HG03354 (cell line): ENCODE measurements around the gene GAS6.

ENCODE experiments used
- ATAC-seq: cut with Tn5 transposase; IDR thresholded peaks from one replicate; pipeline ENCODE4 v1.9.1; 2021; ENCODE audit warnings: mild to moderate bottlenecking; ENCODE audit not compliant: unreplicated experiment, poor library complexity, severe bottlenecking

Gene GAS6

GRCh38 chr13:113783200-113783881, 80.5 kb downstream of the GAS6 start:
- no peak for ATAC-seq

DNA sequence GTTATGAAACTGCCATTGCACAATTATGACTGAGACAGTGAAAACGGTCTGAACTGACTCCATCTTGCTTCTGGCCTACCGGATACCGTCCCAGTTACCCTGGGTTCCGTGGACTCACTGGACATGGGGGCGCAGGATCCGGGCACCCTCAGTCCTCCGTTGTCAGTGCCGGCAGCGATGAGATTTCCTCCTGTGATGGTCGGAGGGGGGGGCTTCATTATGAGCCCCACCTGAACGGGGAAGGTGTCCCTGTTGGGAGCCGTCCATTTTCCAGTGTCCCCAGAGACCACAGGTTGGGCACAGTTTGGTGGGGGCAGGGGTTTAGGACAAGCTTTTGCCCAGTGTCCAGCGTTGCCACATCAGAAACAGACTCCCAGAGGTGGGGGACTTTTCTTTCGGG, 81.4 kb downstream of the GAS6 start:
- ATAC-seq = no peak

- ATAC-seq = no peak
Measured at GRCh38 chr13:113781571-113781970, 82.3 kb downstream of the GAS6 start.

DNA sequence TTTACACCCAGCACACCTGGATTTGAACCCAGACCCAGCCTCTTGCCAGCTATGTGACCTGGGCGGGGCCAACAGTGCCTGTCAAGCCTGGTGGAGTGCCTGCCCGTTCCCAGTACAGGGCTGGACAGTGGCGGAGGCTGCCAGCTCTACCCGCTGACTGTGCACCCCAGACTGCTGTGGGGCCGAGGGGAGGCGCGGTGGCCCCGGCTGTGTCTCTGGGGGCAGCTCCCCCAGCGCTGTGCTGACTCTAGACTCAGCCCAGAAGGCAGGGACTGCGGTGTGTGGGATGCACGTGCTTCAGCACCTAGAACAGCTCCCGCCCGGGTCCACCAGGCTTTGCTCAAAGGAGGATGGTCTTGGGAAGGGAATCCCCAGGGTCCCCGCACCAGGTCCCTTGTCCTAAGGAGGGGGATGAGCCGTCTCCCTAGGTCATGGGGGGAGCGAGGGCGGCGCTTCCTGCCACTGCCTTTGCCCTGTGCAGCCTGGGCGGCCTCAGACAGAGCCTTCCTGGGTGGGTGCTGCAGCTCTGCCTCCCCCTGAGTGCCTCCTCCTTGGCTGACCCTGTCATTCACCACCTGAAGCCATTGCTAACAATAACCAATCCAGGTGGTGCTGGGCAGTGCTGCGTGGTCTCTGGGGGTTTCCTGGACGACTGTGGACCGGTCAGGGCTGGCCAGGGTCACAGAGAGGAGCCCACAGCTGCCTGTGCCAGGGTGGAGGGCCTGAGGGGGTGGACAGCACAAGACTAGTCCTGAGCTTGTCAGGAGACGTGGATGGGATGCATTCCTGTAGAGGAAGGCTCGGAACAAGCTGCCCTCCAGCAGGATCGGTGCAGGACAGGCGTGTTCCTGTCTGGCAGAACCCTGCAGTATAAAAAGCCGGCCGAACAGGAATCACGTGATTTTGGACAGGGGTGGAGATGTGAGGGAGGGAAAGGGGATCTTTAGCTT, 86.3 kb downstream of the GAS6 start:
- ATAC-seq = no peak

- no peak for ATAC-seq
Measured at GRCh38 chr13:113776231-113777125, 87.4 kb downstream of the GAS6 start.

DNA sequence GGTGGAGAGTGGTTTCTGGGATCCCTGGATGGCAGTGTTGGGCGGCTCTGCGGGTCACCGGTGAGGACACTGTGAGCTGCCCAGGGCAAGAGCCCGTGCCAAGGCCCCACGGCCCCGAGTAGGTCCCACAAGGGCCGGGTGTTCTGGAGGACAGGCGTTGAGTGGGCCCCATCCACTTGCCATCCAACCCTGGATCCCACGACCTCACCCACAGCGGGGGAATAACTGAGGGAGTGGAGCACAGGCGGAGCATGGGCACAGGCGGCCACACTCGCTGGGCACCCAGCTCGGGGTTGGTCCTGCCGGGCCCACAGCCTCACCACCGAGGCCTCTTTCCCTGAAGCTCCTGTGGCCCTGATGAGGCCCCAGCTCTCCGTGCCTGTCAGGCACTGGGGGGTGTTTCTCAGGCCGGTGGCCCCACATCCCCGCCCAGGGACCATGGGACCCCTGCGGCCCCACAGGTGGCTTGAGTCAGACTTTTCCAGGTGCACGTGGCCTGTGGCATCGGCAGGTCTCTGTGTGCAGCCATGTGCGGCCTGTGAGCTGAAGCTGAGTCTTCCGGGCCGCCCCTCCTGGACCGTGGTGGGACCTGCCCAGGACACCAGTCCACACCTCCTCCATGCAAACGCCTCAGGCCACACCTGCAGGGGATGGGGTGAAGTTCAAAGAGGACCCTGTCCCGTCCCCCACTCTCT, 88.3 kb downstream of the GAS6 start:
- ATAC-seq = no peak

DNA sequence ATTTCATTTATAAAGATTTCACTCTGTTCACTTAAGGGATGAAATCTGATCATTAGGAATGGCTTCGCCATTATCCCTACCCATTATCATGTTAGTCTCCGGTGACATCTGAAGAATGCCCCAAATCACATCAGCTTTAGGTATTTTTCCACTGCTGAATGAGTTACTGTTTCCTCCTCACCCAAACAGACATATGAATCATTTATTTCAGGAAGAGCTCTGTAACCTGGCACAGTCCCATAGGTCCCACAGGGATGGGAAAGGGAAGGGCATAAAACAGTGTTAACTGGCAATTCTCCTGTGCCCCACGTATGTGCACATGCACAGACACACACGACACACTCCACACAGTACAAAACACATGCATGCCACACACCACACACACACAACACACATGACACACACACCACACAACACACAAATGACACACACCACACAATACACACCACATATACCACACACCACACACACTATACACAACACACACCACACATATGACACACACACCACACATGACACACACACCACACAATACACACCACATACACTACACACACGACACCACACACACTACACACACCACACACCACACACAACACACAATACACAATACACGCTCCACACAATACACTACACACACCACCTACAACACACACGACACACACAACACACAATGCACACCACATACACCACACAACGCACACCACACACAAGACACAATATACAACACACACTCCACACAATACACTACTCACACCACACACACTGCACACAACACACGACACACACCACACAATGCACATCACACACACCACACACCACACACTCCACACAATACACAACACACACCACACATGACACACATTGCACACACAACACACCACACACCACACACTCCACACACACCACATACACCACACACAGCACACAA, 89.4 kb downstream of the GAS6 start:
- no peak for ATAC-seq

DNA sequence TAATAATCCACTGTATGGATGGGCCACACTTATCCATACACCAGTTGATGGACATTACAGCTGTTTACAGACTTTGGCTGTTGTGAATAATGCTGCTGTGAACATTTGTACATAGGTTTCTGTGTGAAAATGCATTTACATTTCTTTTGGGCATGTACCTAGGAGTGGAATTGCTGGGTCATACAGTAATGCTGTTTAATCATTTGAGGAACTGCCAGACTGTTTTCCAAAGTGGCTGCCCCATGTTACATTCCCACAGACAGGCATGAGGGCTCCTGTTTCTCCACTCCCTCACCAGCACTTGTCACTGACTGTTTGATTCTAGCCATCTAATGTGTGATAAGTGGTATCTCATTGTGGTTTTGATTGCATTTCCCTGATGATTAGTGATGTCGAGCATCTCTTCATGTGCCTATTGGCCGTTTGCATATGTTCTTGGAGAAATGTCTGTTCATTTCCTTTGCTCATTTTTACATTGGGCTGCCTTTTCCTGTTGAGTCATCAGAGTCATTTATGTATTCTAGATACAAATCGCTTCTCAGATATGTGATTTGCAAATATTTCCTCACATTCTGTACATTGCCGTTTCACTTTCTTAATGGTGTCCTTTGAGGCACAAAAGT, 92.1 kb downstream of the GAS6 start:
- ATAC-seq = no peak

DNA sequence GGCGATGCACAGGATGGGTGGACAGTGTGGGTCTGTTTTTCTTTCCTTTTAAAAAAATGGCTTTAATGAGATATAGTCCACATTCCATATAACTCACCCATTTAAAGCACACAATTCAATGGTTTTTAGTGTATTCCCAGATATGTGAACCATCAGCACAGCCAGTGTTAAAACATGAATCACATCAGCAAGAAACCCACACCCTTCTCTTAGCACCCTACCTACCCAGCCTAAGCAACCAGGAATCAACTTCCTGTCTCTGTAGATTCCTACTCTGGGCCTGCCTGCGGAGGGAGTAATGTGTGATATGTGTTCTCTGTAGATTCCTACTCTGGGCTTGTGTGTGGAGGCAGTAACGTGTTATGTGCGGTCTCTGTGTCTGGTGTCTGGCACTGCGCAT, 92.9 kb downstream of the GAS6 start:
- no peak for ATAC-seq
